HG02840 (cell line): ENCODE results near the gene RPS6KL1.

Experiments
- ATAC-seq: cut with Tn5 transposase; IDR thresholded peaks from one replicate; pipeline ENCODE4 v1.9.1; 2021; ENCODE audit warnings: mild to moderate bottlenecking, moderate library complexity, moderate number of reproducible peaks; ENCODE audit not compliant: unreplicated experiment, low FRiP score

RPS6KL1 gene

DNA sequence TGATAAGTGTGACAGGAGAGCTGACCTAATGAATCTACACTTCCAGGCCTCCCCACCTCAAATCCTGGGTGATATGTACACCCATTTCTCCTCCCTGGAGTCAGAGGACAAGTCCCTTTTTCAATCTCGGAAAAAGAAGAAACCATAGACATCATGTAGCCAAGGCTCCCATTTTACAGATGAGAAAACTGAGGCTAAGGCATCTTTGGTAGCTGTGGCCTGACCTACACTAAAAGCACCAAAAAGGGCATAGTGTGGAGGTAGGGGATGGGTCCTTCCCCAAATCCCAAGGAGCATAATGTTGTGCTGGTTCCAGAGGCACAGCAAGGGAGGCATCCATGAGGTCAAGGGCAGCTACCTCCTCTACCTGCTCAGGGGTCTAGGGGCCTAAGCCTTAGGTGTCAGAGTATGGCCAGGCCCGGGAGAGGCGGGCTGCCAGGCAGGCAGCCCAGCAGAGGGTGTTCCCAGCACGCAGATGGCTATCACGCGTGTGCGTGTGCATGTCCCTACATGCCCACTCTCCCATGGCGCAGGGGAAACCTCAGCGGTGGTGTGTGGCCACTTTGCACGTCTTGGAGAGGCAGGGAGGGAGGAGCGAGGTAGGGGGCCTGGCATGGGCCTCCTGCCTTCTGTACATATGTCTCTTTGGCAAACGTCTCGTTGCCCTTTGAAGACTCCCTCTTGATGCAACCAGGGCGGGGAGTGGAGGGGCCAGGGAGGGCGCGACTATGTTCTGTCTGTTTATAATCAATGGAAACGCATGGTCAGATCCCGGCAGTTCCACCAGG, 29.8 kb upstream of the RPS6KL1 start:
- no peak for ATAC-seq

DNA sequence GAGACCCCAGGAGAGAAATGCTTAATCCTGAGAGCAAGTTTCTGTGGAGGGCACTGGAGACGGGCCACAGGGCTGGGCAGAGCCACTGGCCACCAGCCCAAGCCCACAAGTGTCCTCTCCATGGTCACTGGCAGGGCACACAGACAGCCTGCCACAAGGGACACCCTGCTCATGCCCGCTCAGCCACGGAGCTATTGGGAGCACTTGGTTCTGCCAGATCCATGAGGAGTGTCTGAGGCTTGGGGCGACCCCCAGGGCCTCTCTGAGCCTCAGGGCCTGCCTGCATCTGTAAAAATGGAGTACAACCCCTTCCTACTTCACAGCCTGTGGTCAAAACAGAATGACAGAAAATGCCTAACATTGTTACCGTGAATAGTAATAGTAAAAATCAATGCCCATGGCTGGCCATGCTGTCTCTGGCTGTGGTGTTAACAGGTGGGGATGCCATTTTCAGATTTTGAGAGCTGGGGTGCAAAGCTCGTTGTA, 29.2 kb upstream of the RPS6KL1 start:
- no peak for ATAC-seq

DNA sequence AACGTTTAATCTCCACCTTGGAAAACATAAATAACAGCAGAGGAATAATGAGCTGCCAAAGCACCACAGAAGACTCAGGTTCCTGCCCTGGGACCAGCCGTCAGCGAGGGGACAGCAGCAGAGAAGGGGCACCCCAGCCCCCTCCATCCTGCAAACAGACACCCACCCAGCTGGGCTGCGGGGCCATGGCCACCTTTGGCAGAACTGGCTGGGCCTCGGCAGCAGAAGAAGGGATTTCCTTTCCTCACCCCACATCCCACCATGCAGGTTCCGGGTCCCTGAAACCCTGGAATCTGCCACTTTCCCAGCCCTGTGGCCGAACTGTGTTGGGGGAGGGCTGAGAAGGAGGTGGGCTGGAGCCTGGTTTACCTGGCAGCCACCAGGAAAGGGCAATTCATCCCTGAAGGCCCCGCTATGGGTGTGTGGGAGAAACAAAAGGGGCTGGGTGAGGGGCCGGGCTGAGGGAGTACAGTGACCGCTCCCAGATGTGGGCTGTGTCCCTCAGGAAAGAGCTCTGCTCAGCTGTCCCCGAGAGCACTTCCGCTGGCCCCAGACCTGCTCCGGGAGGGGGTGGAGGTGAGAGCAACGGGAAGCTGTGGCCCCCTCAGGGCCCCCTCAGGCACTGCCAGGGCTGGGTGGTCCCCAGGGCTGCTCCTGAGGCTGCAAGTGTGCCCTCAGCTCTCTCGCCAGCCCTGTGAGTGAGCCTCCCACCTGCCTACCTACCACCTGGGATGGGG, 28.6 kb upstream of the RPS6KL1 start:
- ATAC-seq: no peak

- ATAC-seq: no peak
Measured at GRCh38 chr14:74950795-74951442, 27.9 kb upstream of the RPS6KL1 start.

GRCh38 chr14:74949859-74950573, 27.0 kb upstream of the RPS6KL1 start:
- ATAC-seq: no peak

GRCh38 chr14:74949191-74949601, 26.1 kb upstream of the RPS6KL1 start:
- ATAC-seq: no peak

DNA sequence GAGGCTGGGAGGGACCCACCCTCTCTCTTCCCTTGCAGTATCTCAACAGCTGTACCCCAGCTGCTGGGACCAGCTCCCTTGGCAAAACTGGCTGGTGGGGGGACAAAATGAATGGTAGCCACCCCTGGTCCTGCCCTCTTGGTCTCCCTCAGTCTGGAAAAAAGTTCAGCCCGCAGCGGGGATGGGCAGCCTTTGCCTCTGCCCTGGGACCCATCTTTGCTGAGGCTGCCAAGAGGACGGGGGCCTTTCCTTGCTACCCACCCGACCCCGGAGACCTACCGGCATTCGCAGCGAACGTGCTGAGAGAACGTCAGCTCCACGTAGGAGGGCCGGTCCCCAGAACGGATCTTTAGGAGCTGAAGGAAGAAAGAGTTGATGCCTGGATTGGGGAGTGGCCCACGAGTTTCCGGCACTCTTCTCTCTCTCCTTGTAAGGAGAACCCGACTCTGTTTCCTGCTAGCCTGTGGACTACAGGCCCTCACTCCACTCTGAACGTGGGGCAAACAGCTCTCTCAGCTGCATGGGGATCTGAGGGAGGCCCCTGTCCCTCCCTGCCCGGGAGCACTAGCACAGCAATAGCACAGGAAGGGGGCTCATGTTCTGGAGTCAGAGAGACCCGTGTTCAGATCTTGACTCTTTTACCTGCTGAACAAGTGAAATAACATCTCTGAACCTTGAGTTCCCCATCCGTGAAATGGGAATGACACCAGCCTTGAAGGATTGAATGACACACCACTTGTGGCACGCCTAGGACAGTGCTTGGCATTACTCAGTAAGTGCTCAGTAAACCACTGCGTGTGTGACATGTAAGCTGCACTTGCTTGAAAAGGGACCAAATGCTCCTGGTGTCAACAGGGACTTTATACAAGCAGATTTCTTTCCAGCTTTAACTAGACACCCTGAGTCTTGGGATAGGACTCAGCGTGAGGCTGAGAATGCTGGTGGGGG, 25.4 kb upstream of the RPS6KL1 start:
- ATAC-seq: no peak

GRCh38 chr14:74947353-74948227, 24.5 kb upstream of the RPS6KL1 start:
- ATAC-seq: no peak

DNA sequence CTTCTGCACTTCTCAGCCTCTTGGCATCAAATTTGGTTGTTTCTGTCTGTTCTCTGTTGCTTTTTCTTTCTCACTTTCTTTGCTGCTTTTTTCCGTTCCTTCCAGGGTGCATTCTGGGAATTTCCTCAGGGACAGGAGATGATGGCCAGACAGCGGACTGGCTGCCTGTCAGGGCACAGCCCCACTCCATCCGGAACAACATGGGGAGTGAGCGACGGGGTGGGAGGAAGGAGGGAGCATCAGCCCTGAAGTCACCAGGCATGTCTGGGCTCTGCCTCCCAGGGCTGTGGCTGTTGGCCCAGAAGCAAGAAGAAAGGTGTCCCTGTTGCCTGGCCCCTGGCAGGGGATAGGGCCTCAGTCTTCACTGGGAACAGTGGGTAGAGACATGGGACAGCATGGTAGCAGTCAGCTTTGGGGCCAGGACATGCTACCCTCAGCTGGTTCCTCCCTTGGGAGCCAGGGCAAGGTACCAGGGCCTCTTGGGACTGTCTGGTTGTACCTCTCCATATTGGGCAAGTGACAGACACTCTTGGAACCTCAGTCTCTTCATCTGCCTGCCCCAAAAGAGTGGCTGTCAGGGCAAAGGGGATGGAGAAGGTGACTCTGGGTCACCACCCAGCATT, 23.7 kb upstream of the RPS6KL1 start:
- no peak for ATAC-seq

GRCh38 chr14:74945852-74946658, 23.0 kb upstream of the RPS6KL1 start:
- ATAC-seq: no peak

DNA sequence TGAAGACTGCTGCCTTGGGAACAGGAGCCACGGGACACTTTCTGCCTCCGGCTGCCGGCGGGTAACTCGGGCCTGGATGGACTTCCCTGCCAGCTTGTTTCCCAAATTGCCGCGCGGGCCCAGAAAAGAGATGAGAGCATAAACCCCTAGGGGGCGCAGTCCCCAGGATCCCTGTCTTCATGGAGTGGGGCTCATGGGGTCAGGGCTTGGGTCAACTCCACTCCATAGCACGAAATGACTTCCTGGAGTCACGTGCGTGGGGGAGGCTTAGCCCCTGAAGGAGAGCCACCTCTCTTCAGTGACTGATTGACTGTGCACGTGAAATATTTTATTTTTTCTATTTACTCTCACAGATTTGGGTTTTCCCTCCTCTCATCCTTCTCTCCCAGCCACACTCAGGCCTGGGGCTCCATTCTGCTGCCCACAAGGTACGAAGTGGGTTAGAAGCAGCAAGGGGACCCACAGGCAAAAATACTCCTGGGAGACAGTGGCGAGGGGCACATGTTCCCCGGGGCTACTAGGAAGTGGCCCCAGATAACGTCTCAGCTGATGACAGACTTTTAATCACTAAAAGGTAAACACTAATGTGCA, 22.3 kb upstream of the RPS6KL1 start:
- ATAC-seq: no peak

DNA sequence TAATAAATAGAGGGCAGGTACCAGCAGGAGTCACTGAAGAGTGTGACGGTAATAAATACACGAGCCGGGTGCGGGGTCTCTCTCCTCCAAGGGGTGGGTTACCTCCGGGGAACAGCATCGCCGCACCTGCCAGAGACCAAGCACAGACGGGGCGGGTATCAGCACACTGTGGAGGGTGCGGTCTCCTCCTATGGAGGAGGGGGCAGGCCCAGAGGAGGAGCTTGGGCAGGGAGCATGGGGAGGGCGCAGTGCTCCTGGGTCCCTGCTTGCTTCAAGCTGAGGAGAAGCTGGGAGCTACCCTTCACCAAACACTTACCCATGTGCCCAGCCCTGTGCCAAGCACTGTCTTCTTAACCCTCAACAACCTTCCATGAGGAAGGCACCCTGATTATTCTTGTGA, 19.5 kb upstream of the RPS6KL1 start:
- no peak for ATAC-seq

DNA sequence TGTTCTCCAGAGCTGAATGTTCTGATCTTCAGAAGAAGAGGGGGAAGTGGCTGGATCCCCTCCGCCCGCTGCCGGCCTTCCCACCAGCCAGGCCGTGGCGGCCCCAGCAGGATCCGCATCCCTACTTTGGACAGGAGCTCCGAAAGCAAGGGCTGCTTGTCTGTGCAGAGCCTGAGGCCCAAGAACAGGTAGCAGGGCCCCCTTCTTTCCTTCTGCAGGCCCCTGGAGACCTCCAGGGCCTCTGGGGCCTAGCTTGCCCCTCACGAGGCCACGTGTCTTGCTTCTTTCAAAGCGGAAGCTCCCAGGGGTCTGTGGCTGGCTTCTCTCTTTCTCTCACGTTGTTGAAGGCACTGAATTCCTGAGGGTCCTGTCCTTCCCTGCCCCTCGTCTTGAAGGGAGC, 19.1 kb upstream of the RPS6KL1 start:
- ATAC-seq: no peak

DNA sequence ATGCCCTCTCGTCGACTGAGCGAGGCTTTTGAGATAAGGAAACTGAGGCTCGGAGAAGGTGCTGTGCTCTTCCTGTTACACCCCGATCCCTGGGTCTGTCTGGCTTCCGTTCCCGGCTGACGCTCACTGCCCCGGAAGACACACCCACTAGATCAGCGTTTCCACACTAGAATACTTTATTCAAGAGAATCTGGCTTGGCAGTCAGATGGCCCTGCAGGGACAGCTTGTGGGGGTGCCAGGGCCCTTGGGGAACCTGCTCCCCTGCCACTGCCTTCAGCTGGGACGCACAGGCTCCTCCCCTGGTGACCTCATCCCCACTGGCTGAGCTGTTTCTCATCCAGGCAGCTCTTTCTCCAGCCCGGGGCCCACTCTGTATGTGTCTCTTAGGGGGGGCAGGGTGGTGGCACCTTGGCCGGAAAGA, 18.6 kb upstream of the RPS6KL1 start:
- ATAC-seq: no peak

DNA sequence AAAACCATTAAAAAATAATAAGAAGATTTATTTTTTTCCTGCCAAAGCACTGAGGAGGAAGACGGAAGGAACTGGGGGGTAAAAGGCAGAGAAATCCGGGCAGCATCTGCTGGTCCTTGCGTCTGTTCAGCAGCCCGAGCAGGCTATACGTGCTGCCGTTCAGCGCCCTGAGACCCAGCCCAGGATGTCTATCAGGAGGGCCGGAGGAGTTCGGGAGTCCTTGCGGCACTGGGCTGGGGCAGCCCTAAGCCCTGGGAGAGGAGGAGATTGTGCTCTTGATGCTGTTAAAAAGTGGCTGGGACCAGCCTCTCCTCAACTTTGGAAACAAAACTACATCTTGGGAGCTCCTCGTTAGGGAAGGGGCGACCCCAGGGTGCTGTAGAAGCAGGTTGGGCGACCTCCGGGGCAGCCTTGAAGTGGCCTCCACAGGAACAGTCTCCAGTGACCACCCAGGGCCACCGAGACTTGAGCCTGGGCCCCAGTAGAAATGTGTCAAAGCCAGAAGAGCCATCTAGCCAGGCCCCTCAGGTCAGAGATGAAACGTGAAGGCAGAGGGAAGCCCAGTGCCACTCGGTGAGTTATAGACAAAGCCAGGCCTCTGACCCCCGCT, 18.0 kb upstream of the RPS6KL1 start:
- ATAC-seq: no peak
